GM21717 (cell line): ENCODE measurements around the gene CENPO.
"Not testable (repeated sequence)": the region's sequence is repeated elsewhere in the genome, so short reads cannot be mapped to it uniquely, and the experiment has no call there.

Experiments
- ATAC-seq: cut with Tn5 transposase; IDR thresholded peaks from one replicate; pipeline ENCODE4 v1.9.1; 2021; ENCODE audit warnings: mild to moderate bottlenecking, moderate library complexity; ENCODE audit not compliant: unreplicated experiment

The CENPO gene

GRCh38 chr2:24822049-24822706, 29.0 kb downstream of the CENPO start:
- no peak for ATAC-seq

DNA sequence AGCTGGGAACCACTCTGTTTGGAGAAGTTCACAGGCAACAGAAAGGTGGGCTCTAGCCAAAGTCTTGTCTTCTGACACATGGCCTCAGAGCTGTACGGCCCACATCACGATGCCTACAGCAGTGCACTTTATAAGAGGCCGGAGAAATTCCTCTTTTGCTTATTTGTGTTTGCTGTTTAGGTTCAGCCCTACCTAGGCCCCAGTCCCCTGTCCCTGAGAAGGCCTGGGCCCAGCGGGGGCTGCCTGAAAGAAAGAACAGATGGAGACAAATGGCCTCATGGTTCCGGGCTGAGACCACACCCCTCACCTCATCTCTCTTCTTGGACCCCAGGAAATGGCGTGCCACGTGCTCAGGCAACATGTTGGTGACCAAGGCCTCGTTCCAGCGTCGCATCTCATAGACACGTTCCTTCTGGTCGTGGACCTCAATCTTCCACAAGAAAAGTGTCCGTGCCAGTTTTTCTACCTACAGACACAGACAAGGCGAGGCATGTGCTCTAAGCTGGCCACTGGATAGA, 30.9 kb downstream of the CENPO start:
- ATAC-seq = no peak

- ATAC-seq = no peak
These were observed 32.0 kb downstream of the CENPO start for GRCh38 chr2:24824966-24825882.

DNA sequence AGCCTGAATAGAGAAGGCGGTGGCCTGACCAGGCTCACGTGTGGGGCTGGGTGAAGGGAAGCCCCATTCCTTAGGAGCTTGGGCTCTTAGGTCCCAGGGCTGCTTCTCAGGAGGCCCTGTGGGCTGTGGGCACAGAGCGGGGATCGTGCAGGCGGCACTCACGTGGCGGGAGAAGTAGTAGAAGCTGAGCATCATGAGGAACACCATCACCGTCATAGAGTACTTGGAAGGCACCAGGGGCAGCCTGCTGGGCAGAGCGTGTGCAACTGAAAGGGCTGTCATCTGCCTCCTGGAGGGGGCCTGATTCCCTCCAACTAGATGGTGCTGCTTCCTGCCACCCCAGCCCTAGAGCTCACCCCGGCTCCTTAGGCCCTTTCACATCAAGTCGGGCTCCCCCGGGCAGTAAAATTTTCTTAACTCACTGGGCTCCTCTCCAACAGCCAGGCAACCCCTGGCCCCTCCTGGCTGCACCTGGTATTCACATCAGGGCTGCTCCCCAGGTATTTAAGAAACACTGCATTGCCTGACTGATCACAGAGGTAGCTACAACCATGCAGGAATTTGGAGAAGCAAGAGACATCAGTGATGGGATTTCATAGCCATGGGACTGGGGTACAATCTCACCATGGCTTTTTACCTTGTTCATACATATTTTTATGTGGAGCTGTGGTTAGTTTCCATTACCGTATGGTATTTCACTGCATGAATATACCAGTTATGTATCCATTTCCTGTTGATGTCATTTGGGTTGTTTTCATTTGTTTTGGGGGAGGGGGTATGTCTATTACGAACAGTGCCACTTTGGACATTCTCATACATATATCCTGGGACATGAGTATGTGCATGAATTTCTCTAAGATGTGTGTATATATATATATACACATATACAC, 32.9 kb downstream of the CENPO start:
- no peak for ATAC-seq

GRCh38 chr2:24826773-24827145, 33.5 kb downstream of the CENPO start:
- no peak for ATAC-seq

DNA sequence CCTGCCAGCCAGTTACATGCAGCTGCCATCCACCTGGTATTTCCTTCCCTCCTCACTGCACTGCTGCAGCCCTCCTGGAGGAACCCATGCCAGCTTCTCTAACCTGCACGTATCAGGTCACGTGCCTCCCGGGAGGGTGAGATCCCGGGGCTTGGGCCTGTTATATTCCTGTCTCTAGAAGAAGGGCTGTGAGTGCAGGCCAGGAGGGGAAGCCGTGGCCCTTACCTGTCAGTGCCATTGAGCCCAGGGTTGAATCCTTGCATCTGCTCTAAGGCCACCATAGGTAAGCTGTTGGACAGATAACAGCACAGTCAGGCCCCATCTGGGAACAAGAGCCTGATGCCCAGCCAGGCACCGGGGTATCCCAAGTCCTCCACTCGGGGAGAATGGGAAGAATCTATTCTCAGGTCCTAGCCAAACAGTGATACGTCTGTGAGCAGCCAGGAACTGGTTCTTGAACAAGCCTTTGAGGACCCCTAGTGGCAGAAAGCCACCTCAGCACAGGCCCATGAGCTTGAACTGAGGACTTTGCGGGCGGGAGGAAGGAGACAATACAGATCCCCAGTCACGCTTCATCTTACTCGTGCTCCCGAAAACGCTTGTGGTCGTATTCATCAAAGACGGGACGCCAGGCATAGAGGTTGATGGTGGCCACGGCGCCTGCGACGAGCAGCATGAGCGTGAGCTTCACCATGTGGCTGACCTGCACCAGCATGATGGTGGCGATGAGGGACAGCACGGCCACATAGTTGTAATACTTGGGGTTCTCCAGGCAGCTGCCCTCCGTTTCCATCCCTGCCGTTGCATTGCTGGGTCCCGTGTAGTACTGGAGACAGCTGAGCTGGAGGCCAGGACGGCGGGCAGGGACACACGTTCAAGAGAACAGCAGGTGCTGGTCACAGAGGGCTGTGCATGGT, 34.4 kb downstream of the CENPO start:
- ATAC-seq = no peak

- ATAC-seq = no peak
These were observed 35.2 kb downstream of the CENPO start for GRCh38 chr2:24828238-24828996.

DNA sequence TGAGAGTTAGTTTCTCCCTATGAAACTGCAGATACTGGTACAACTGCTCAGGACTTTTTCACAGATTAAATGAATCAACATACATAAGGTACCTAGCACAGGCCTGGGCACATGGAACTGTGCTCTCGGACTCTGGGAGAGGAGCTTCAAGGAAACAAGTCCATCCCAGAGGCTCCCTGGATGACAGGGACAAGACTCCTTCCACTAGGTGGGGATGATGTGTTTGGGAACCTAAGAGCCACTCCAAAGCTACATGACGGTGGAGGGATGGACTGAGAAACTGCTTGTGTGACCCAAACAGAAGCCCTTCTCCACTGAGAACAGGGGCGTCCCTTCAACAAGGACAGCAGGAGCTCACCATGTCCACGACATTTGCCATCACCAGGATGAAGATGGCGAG, 37.1 kb downstream of the CENPO start:
- ATAC-seq = no peak

GRCh38 chr2:24830786-24831185, 37.6 kb downstream of the CENPO start:
- no peak for ATAC-seq

- ATAC-seq = no peak
These were observed 38.2 kb downstream of the CENPO start for GRCh38 chr2:24831221-24832072.

DNA sequence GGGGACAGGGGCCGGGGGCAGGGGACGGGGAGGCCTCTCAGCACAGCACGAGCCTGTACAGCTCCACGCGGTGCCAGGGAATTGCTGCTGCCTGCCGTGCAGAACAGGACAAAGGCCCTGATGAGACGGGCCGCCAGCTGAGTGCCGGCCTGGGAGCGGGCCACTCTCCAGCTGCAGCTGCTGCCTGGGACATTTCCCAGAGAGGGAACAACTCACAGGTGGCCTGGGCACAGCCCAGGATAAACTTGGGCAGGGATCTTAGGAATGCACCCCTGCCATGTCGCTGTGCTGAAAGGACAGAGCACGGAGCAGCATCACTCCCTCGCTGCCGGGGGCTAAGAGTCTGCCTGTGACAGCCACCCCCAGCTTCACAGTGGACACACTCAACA, 38.8 kb downstream of the CENPO start:
- ATAC-seq = no peak

GRCh38 chr2:24832521-24832920, 39.3 kb downstream of the CENPO start:
- no peak for ATAC-seq

- no peak for ATAC-seq
These were observed 39.9 kb downstream of the CENPO start for GRCh38 chr2:24832931-24833701.

DNA sequence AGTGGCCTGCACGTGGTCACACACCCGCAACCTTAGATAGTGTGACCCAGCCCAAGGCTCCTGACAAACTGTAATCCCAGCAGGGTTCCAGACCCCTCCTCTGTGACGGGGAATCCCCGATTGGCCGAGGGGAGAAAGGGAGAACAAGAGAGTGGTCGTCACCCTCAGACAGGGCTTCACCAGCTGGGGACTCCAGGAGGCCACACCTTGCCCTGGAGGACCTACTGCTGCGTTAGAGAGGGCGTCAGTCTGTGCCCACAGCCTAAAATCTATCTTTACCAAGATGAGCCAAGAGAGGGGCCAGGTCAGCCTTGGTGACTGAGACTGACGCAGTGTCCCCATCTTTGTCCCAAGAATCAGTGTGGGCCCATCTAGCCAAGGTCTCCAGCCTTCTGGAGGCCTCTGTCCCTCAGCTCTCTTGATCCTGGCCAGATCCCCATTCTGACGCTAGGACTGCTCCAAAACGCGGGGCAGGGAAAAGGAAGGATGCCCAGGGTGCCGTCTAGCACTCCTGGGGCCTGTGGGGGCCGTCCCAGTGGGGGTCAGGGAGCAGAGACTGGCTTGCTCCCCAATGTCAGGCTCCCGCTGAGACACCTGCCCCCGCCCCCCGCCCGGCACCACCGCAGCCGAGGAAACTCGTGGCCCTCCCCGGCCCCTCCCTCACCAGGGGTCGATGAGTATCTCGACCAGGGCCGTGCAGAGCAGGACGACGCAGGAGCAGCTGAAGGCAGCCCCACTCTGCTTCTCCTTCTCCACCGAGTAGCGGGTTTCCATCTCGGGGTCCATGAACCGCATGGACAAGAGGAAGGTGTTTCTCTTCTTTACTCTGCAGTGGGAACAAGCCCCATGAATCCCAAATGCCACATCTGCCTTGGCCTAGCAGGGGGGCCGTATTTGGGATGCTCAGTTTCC, 40.9 kb downstream of the CENPO start:
- ATAC-seq = no peak

GRCh38 chr2:24834733-24835395, 41.6 kb downstream of the CENPO start:
- ATAC-seq = no peak

GRCh38 chr2:24835411-24835810, 42.2 kb downstream of the CENPO start:
- not testable (repeated sequence) for ATAC-seq
